CD8-positive, alpha-beta memory T cell (primary cell): Measurements from ENCODE around the gene MGA. TPM values are rescaled to one million over a fixed set of nuclear protein-coding genes. Genes with fewer than 3 reads are reported as not detected.

Experiments used
- CTCF ChIA-PET: fragments of 350-600 bp; sonication (Branson Sonifier 250); formaldehyde crosslinking; loops from one replicate; lab custom pipeline; 2021; ENCODE audit warnings: antibody characterized with exemption; lab: Charles Lee
- POLR2A ChIA-PET: fragments of 350-600 bp; sonication (Branson Sonifier 250); formaldehyde crosslinking; loops from one replicate; lab custom pipeline; 2021; ENCODE audit warnings: antibody characterized with exemption; lab: Charles Lee
- DNase-seq, 5 donors: peaks; one replicate each; pipeline versions ENCODE4 v3.0.0 to v3.0.0-alpha.2; 2020 to 2022; ENCODE audit warnings: mixed read lengths in 1 of 5
- H3K27ac ChIP-seq: one replicate; pipeline ENCODE4 v1.7.0; 2013; ENCODE audit warnings: low read depth, mild to moderate bottlenecking, low read length, moderate library complexity
- H3K27me3 ChIP-seq: 2 replicates; pipeline ENCODE4 v1.7.0; 2013; ENCODE audit warnings: low read length, mild to moderate bottlenecking; ENCODE audit not compliant: insufficient read depth, poor library complexity, severe bottlenecking
- H3K36me3 ChIP-seq: 2 replicates; pipeline ENCODE4 v1.7.0; 2013; ENCODE audit warnings: mild to moderate bottlenecking, low read length, moderate library complexity; ENCODE audit not compliant: insufficient read depth
- H3K4me1 ChIP-seq: 2 replicates; pipeline ENCODE4 v1.7.0; 2013; ENCODE audit warnings: mild to moderate bottlenecking, low read length, moderate library complexity; ENCODE audit not compliant: insufficient read depth
- H3K4me3 ChIP-seq: 2 replicates; pipeline ENCODE4 v1.7.0; 2013; ENCODE audit warnings: mild to moderate bottlenecking, low read length
- H3K9me3 ChIP-seq: 2 replicates; pipeline ENCODE4 v1.7.0; 2013; ENCODE audit warnings: mild to moderate bottlenecking, low read length
- H3K27ac Mint-ChIP-seq, 8 donors: one replicate each; pipeline ENCODE4 v1.8.0; 2020 to 2021; ENCODE audit warnings: mixed read lengths in 8 of 8, mild to moderate bottlenecking in 6 of 8, inconsistent platforms in 3 of 8, moderate library complexity in 3 of 8
- H3K27me3 Mint-ChIP-seq, 2 donors: one replicate each; pipeline ENCODE4 v1.8.0; 2020 to 2021; ENCODE audit warnings: mixed read lengths in 2 of 2, mild to moderate bottlenecking in 1 of 2, moderate library complexity in 1 of 2
- H3K36me3 Mint-ChIP-seq, 3 donors: one replicate each; pipeline ENCODE4 v1.8.0; 2020 to 2021; ENCODE audit warnings: mixed read lengths in 3 of 3, inconsistent platforms in 1 of 3, mild to moderate bottlenecking in 1 of 3
- H3K4me1 Mint-ChIP-seq, 3 donors: one replicate each; pipeline ENCODE4 v1.8.0; 2020 to 2021; ENCODE audit warnings: mixed read lengths in 3 of 3, inconsistent platforms in 1 of 3, mild to moderate bottlenecking in 1 of 3
- H3K4me3 Mint-ChIP-seq, 7 donors: one replicate each; pipeline ENCODE4 v1.8.0; 2020 to 2021; ENCODE audit warnings: mixed read lengths in 7 of 7, mild to moderate bottlenecking in 6 of 7, moderate library complexity in 4 of 7, inconsistent platforms in 2 of 7
- H3K9me3 Mint-ChIP-seq, 5 donors: one replicate each; pipeline ENCODE4 v1.8.0; 2020 to 2022; ENCODE audit warnings: mixed read lengths in 5 of 5, mild to moderate bottlenecking in 3 of 5, moderate library complexity in 2 of 5, inconsistent platforms in 1 of 5
- polyA plus RNA-seq: library from polyadenylated mRNA; unstranded; fragments of 300-500 nt; fragmentation: Illumina TruSeq; gene quantifications from one replicate; pipeline ENCODE4 v1.2.3, GENCODE V29; 2021
- total RNA-seq, 2 experiments: library from RNA; stranded (reverse); gene quantifications; one replicate each; pipeline ENCODE4 v1.2.3, GENCODE V29; 2021

The MGA gene
- total and polyA plus RNA-seq, 3 experiments from 2014 or later, result 22.5 to 41.5 (median 40.1) TPM

GRCh38 chr15:41678742-41679141 is 18.5 kb downstream of the MGA start:
- Histone ChIP-seq H3K4me3 (no peak overlapping the region), H3K36me3 (no peaks in the 10 kb centered on the region), H3K27ac (no peak overlapping the region), H3K4me1 (peaks cover 17% of the 10 kb centered on the region), H3K9me3 (no peaks in the 10 kb centered on the region), H3K27me3 (no peaks in the 10 kb centered on the region)
- POLR2A ChIA-PET, result no interaction called here
- H3K4me1 Mint-ChIP-seq, result peaks cover 58 to 81% (median 79%) of the 10 kb centered on the region in 3 donors
- H3K36me3 Mint-ChIP-seq, result peaks cover 4 to 35% (median 15%) of the 10 kb centered on the region in 3 donors
- no peaks in the 10 kb centered on the region for H3K9me3 Mint-ChIP-seq
- CTCF ChIA-PET, result no interaction called here
- DNase-seq, result no peak
- no peaks in the 10 kb centered on the region for H3K27me3 Mint-ChIP-seq
- H3K4me3 Mint-ChIP-seq, result peak overlapping the region in 1 of 7 donors; percentile 14
- no peak overlapping the region for H3K27ac Mint-ChIP-seq

- no peak overlapping the region for H3K27ac ChIP-seq
- Mint-ChIP-seq H3K36me3 (peaks cover 0 to 16% (median 7%) of the 10 kb centered on the region in 3 donors), H3K4me1 (peaks cover 64 to 90% (median 89%) of the 10 kb centered on the region in 3 donors), H3K27ac (peak overlapping the region in 1 of 8 donors; percentile 32), H3K27me3 (no peaks in the 10 kb centered on the region), H3K4me3 (no peak overlapping the region), H3K9me3 (no peaks in the 10 kb centered on the region)
- peaks cover 31% of the 10 kb centered on the region for H3K4me1 ChIP-seq
- DNase-seq, result no peak
- no peaks in the 10 kb centered on the region for H3K27me3 ChIP-seq
- H3K9me3 ChIP-seq, result no peaks in the 10 kb centered on the region
- POLR2A ChIA-PET, result no interaction called here
- CTCF ChIA-PET, result no interaction called here
- no peak overlapping the region for H3K4me3 ChIP-seq
- H3K36me3 ChIP-seq, result no peaks in the 10 kb centered on the region
Measured at GRCh38 chr15:41683955-41684354, 23.8 kb downstream of the MGA start.

- Histone ChIP-seq H3K4me1 (peaks cover 37% of the 10 kb centered on the region), H3K36me3 (no peaks in the 10 kb centered on the region), H3K9me3 (no peaks in the 10 kb centered on the region), H3K27ac (no peak overlapping the region), H3K4me3 (no peak overlapping the region), H3K27me3 (no peaks in the 10 kb centered on the region)
- Mint-ChIP-seq H3K9me3 (no peaks in the 10 kb centered on the region), H3K27ac (peak overlapping the region in 2 of 8 donors; percentile 15 to 30), H3K27me3 (no peaks in the 10 kb centered on the region), H3K4me3 (peak overlapping the region in 1 of 7 donors; percentile 13), H3K36me3 (peaks cover 0 to 7% (median 0%) of the 10 kb centered on the region in 3 donors), H3K4me1 (peaks cover 65 to 88% (median 85%) of the 10 kb centered on the region in 3 donors)
- DNase-seq, result no peak
- ChIA-PET POLR2A (no interaction called here), CTCF (no interaction called here)
Measured at GRCh38 chr15:41688671-41689070, 28.5 kb downstream of the MGA start.

- H3K4me1 Mint-ChIP-seq, result peaks cover 65 to 86% (median 83%) of the 10 kb centered on the region in 3 donors
- no peak overlapping the region for H3K27ac Mint-ChIP-seq
- ChIA-PET CTCF (no interaction called here), POLR2A (no interaction called here)
- Histone ChIP-seq H3K4me3 (no peak overlapping the region), H3K4me1 (peaks cover 37% of the 10 kb centered on the region), H3K36me3 (no peaks in the 10 kb centered on the region), H3K27ac (no peak overlapping the region), H3K9me3 (no peaks in the 10 kb centered on the region), H3K27me3 (no peaks in the 10 kb centered on the region)
- no peaks in the 10 kb centered on the region for H3K9me3 Mint-ChIP-seq
- H3K4me3 Mint-ChIP-seq, result no peak overlapping the region
- no peaks in the 10 kb centered on the region for H3K27me3 Mint-ChIP-seq
- peaks cover 0 to 7% (median 0%) of the 10 kb centered on the region in 3 donors for H3K36me3 Mint-ChIP-seq
- DNase-seq, result no peak
Measured at GRCh38 chr15:41689083-41689482, 28.9 kb downstream of the MGA start.

GRCh38 chr15:41689834-41690233 is 29.6 kb downstream of the MGA start:
- Histone ChIP-seq H3K27me3 (no peaks in the 10 kb centered on the region), H3K27ac (no peak overlapping the region), H3K9me3 (no peaks in the 10 kb centered on the region), H3K4me1 (peaks cover 37% of the 10 kb centered on the region), H3K4me3 (no peak overlapping the region), H3K36me3 (no peaks in the 10 kb centered on the region)
- no peaks in the 10 kb centered on the region for H3K27me3 Mint-ChIP-seq
- H3K36me3 Mint-ChIP-seq, result peaks cover 0 to 7% (median 0%) of the 10 kb centered on the region in 3 donors
- H3K4me1 Mint-ChIP-seq, result peaks cover 60 to 81% (median 78%) of the 10 kb centered on the region in 3 donors
- ChIA-PET CTCF (no interaction called here), POLR2A (no interaction called here)
- no peak for DNase-seq
- peak overlapping the region in 6 of 8 donors; percentile 11 to 70 (median 53) for H3K27ac Mint-ChIP-seq
- H3K4me3 Mint-ChIP-seq, result no peak overlapping the region
- H3K9me3 Mint-ChIP-seq, result no peaks in the 10 kb centered on the region

GRCh38 chr15:41690636-41691035 is 30.4 kb downstream of the MGA start:
- CTCF ChIA-PET, result no interaction called here
- Histone ChIP-seq H3K36me3 (no peaks in the 10 kb centered on the region), H3K9me3 (no peaks in the 10 kb centered on the region), H3K4me1 (peaks cover 38% of the 10 kb centered on the region), H3K27ac (no peak overlapping the region), H3K27me3 (no peaks in the 10 kb centered on the region), H3K4me3 (no peak overlapping the region)
- Mint-ChIP-seq H3K9me3 (no peaks in the 10 kb centered on the region), H3K27ac (peak overlapping the region in 5 of 8 donors; percentile 17 to 64 (median 40)), H3K36me3 (peaks cover 0 to 4% (median 0%) of the 10 kb centered on the region in 3 donors), H3K27me3 (no peaks in the 10 kb centered on the region), H3K4me3 (peak overlapping the region in 1 of 7 donors; percentile 38), H3K4me1 (peaks cover 60 to 79% (median 79%) of the 10 kb centered on the region in 3 donors)
- POLR2A ChIA-PET, result no interaction called here
- DNase-seq, result no peak

- Mint-ChIP-seq H3K4me1 (peaks cover 64 to 81% (median 81%) of the 10 kb centered on the region in 3 donors), H3K27me3 (no peaks in the 10 kb centered on the region), H3K36me3 (peaks cover 0 to 7% (median 2%) of the 10 kb centered on the region in 3 donors), H3K27ac (peak overlapping the region in 6 of 8 donors; percentile 11 to 65 (median 29)), H3K9me3 (no peaks in the 10 kb centered on the region), H3K4me3 (peak overlapping the region in 2 of 7 donors; percentile 0 to 34)
- no peaks in the 10 kb centered on the region for H3K36me3 ChIP-seq
- H3K27me3 ChIP-seq, result no peaks in the 10 kb centered on the region
- H3K4me1 ChIP-seq, result peaks cover 43% of the 10 kb centered on the region
- no peak overlapping the region for H3K27ac ChIP-seq
- DNase-seq, result no peak
- H3K4me3 ChIP-seq, result no peak overlapping the region
- no peaks in the 10 kb centered on the region for H3K9me3 ChIP-seq
- ChIA-PET CTCF (interaction anchor here (1.3 kb wide), 1 partner anchor 134 kb away, joined by 3 read pairs; no protein-coding TSS in a partner anchor), POLR2A (no interaction called here)
Measured at GRCh38 chr15:41691471-41691870, 31.3 kb downstream of the MGA start.

GRCh38 chr15:41692049-41692448 is 31.8 kb downstream of the MGA start:
- H3K4me1 Mint-ChIP-seq, result peaks cover 64 to 81% (median 81%) of the 10 kb centered on the region in 3 donors
- Histone ChIP-seq H3K9me3 (no peaks in the 10 kb centered on the region), H3K4me1 (peaks cover 37% of the 10 kb centered on the region), H3K27ac (no peak overlapping the region), H3K36me3 (peaks cover 5% of the 10 kb centered on the region), H3K4me3 (no peak overlapping the region), H3K27me3 (no peaks in the 10 kb centered on the region)
- peak overlapping the region in 2 of 7 donors; percentile 0 to 34 for H3K4me3 Mint-ChIP-seq
- peaks cover 0 to 13% (median 4%) of the 10 kb centered on the region in 3 donors for H3K36me3 Mint-ChIP-seq
- ChIA-PET POLR2A (no interaction called here), CTCF (interaction anchor here (1.3 kb wide), 1 partner anchor 134 kb away, joined by 3 read pairs; no protein-coding TSS in a partner anchor)
- H3K27ac Mint-ChIP-seq, result peak overlapping the region in 6 of 8 donors; percentile 11 to 65 (median 29)
- no peaks in the 10 kb centered on the region for H3K27me3 Mint-ChIP-seq
- H3K9me3 Mint-ChIP-seq, result no peaks in the 10 kb centered on the region
- no peak for DNase-seq
